GM12873 (cell line): Measurements from ENCODE around the gene MASP1.

Experiments
- CTCF ChIP-seq: IDR thresholded peaks from 2 replicates; pipeline ENCODE4 v1.5.1; 2012; ENCODE audit warnings: low read depth, mild to moderate bottlenecking, moderate library complexity, low read length, control low read depth; ENCODE audit not compliant: insufficient read depth; ENCODE audit errors: missing control alignments

The MASP1 gene

GRCh38 chr3:187291512-187292132 lies at the start of gene MASP1:
Gene MASP1, minus strand, starts transcription at chr3:187291737. Its CDS starts 105 bp downstream, at chr3:187291632.
- no peak for TF ChIP-seq CTCF

GRCh38 chr3:187340578-187340977 lies 49.0 kb upstream of the MASP1 start:
- no peak for TF ChIP-seq CTCF

- no peak for TF ChIP-seq CTCF
Measured at GRCh38 chr3:187336322-187336721, 44.8 kb upstream of the MASP1 start.

GRCh38 chr3:187334904-187335303 lies 43.4 kb upstream of the MASP1 start:
- TF ChIP-seq CTCF: no peak

- no peak for TF ChIP-seq CTCF
Measured at GRCh38 chr3:187328691-187329090, 37.2 kb upstream of the MASP1 start.

GRCh38 chr3:187327845-187328244 lies 36.3 kb upstream of the MASP1 start:
- TF ChIP-seq CTCF: no peak

GRCh38 chr3:187325632-187326031 lies 34.1 kb upstream of the MASP1 start:
- no peak for TF ChIP-seq CTCF

- no peak for TF ChIP-seq CTCF
Measured at GRCh38 chr3:187323091-187323490, 31.6 kb upstream of the MASP1 start.
